HepG2 (cell line): ENCODE data around the gene CRTAC1. TPM values are rescaled to one million over a fixed set of nuclear protein-coding genes. Genes with fewer than 3 reads are reported as not detected.
A peak's percentile ranks its signal among the peaks of the same experiment; 100 is the strongest.

Experiments used
- ATAC-seq: fragments of 200-7000 bp; cut with Tn5 transposase; 3 replicates; pipeline ENCODE4 v1.9.1; 2020; ENCODE audit warnings: mild to moderate bottlenecking, moderate library complexity
- BruUV-seq: library from RNA; stranded (reverse); fragments of 400-500 nt; replicated peaks from 2 replicates; lab custom pipeline; 2021; lab: Mats Ljungman, UMichigan
- CTCF ChIA-PET: fragments of 300-600 bp; formaldehyde crosslinking; extraction: SDS; loops from one replicate; lab custom pipeline; 2021; ENCODE audit warnings: low total read pairs, inconsistent platforms, low intra/inter-chr PET ratio; lab: Yijun Ruan, JAX
- POLR2A ChIA-PET: fragments of 350-600 bp; sonication (Branson Sonifier 250); formaldehyde crosslinking; loops from one replicate; lab custom pipeline; 2020; ENCODE audit warnings: antibody characterized with exemption, inconsistent platforms; lab: Yijun Ruan, JAX
- DNase-seq: peaks from one replicate; pipeline ENCODE4 v3.0.0-alpha.2; 2015; ENCODE audit warnings: low spot score
- FAIRE-seq: peaks from 3 replicates; lab custom pipeline; 2011; peaks lifted over from hg19 to GRCh38; lab: Jason Lieb, UNC
- H2AFZ ChIP-seq: one replicate; pipeline ENCODE4 v1.6.1; 2011; ENCODE audit warnings: low read length, inconsistent platforms
- H3K27ac ChIP-seq: fragments of 300-600 bp; 3 replicates; pipeline ENCODE4 v1.8.0; 2011; ENCODE audit warnings: mixed run types, mild to moderate bottlenecking, mixed read lengths, low read length, inconsistent platforms; ENCODE audit not compliant: insufficient read depth; ENCODE audit errors: extremely low read length
- H3K27me3 ChIP-seq, 2 experiments: fragments of 200-600 bp in 1 of 2; 2 replicates in 1 of 2; 3 replicates in 1 of 2; pipeline versions ENCODE4 v1.6.0 to v1.8.0; 2011; ENCODE audit warnings: low read length in 2 of 2, mild to moderate bottlenecking in 2 of 2, moderate library complexity in 2 of 2, inconsistent platforms in 1 of 2; ENCODE audit not compliant: insufficient read depth in 2 of 2, control insufficient read depth in 1 of 2
- H3K36me3 ChIP-seq, 2 experiments: fragments of 200-600 bp in 1 of 2; replicated peaks in 1 of 2; 2 replicates in 1 of 2; 3 replicates in 1 of 2; pipeline versions ENCODE4 v1.5.1 to v1.8.0; 2011; ENCODE audit warnings: low read length in 2 of 2, inconsistent platforms in 1 of 2; ENCODE audit not compliant: insufficient read depth in 2 of 2, control insufficient read depth in 1 of 2
- H3K4me1 ChIP-seq: 2 replicates; pipeline ENCODE4 v1.5.1; 2012; ENCODE audit warnings: low read length, inconsistent platforms; ENCODE audit not compliant: insufficient read depth
- H3K4me2 ChIP-seq: 2 replicates; pipeline ENCODE4 v1.6.0; 2011; ENCODE audit warnings: low read depth, low read length, inconsistent platforms
- H3K4me3 ChIP-seq, 3 experiments: fragments of 200-600 bp in 1 of 3; sonication (generic), shearing (Covaris generic) in 1 of 3; replicated peaks in 1 of 3; 2 replicates each; pipeline ENCODE4 v1.5.1; 2011 to 2016; ENCODE audit warnings: low read length in 3 of 3, inconsistent platforms in 2 of 3, low read depth in 2 of 3, mild to moderate bottlenecking in 2 of 3, control low read depth in 1 of 3, mixed read lengths in 1 of 3; ENCODE audit not compliant: insufficient read depth in 1 of 3
- H3K79me2 ChIP-seq: one replicate; pipeline ENCODE4 v1.6.1; 2011; ENCODE audit warnings: low read length, inconsistent platforms; ENCODE audit not compliant: insufficient read depth
- H3K9ac ChIP-seq: 2 replicates; pipeline ENCODE4 v1.6.0; 2011; ENCODE audit warnings: mild to moderate bottlenecking, low read depth, low read length, inconsistent platforms; ENCODE audit not compliant: insufficient read depth
- H3K9me3 ChIP-seq: 2 replicates; pipeline ENCODE4 v1.5.1; 2012; ENCODE audit warnings: mild to moderate bottlenecking, low read length
- H4K20me1 ChIP-seq: 2 replicates; pipeline ENCODE4 v1.6.0; 2011; ENCODE audit warnings: inconsistent platforms, mild to moderate bottlenecking, low read length, moderate library complexity; ENCODE audit not compliant: insufficient read depth
- HDAC2 ChIP-seq: sonication (generic); formaldehyde crosslinking; IDR thresholded peaks from 2 replicates; pipeline ENCODE4 v1.4.0; 2020; ENCODE audit warnings: missing genetic modification reagents
- IKZF4 ChIP-seq: sonication (generic); formaldehyde crosslinking; IDR thresholded peaks from 2 replicates; pipeline ENCODE4 v1.5.1; 2020; ENCODE audit warnings: borderline replicate concordance, mild to moderate bottlenecking, low read depth, missing genetic modification reagents; ENCODE audit errors: not compliant biosample characterization
- KAT2B ChIP-seq: fragments of 150-350 bp; IDR thresholded peaks from 2 replicates; pipeline ENCODE4 v1.6.1; 2014; ENCODE audit warnings: low read depth, low read length, borderline replicate concordance
- MED13 ChIP-seq: sonication (generic); formaldehyde crosslinking; IDR thresholded peaks from 2 replicates; pipeline ENCODE4 v1.5.0; 2020; ENCODE audit warnings: missing genetic modification reagents
- MEF2D ChIP-seq: sonication (generic); formaldehyde crosslinking; IDR thresholded peaks from 2 replicates; pipeline ENCODE4 v1.5.1; 2020; ENCODE audit warnings: mild to moderate bottlenecking, missing genetic modification reagents
- MTA3 ChIP-seq: sonication (generic); formaldehyde crosslinking; IDR thresholded peaks from 2 replicates; pipeline ENCODE4 v1.4.0; 2020; ENCODE audit warnings: missing genetic modification reagents
- TEAD2 ChIP-seq: sonication (generic); formaldehyde crosslinking; IDR thresholded peaks from 2 replicates; pipeline ENCODE4 v1.9.0; 2021; ENCODE audit warnings: missing genetic modification reagents
- ZNF124 ChIP-seq: sonication (generic); formaldehyde crosslinking; IDR thresholded peaks from 2 replicates; pipeline ENCODE4 v1.4.0; 2020; ENCODE audit warnings: missing genetic modification reagents
- ZNF17 ChIP-seq: sonication (generic); formaldehyde crosslinking; IDR thresholded peaks from 2 replicates; pipeline ENCODE4 v1.5.0; 2020; ENCODE audit warnings: mild to moderate bottlenecking, missing genetic modification reagents
- ZNF224 ChIP-seq: sonication (generic); formaldehyde crosslinking; IDR thresholded peaks from 2 replicates; pipeline ENCODE4 v1.5.0; 2020; ENCODE audit warnings: mild to moderate bottlenecking, missing genetic modification reagents
- ZNF30 ChIP-seq: sonication (generic); formaldehyde crosslinking; IDR thresholded peaks from 2 replicates; pipeline ENCODE4 v1.5.0; 2020; ENCODE audit warnings: mild to moderate bottlenecking, missing genetic modification reagents
- ZNF484 ChIP-seq: sonication (generic); formaldehyde crosslinking; IDR thresholded peaks from 2 replicates; pipeline ENCODE4 v1.5.1; 2020; ENCODE audit warnings: mild to moderate bottlenecking, low read depth, missing genetic modification reagents, borderline replicate concordance
- ZNF496 ChIP-seq: sonication (generic); formaldehyde crosslinking; IDR thresholded peaks from 2 replicates; pipeline ENCODE4 v1.8.1; 2023; ENCODE audit warnings: mild to moderate bottlenecking, moderate library complexity, missing genetic modification reagents; ENCODE audit not compliant: insufficient replicate concordance
- ZNF570 ChIP-seq: sonication (generic); formaldehyde crosslinking; IDR thresholded peaks from 2 replicates; pipeline ENCODE4 v1.4.0; 2020; ENCODE audit warnings: mild to moderate bottlenecking, missing genetic modification reagents, borderline replicate concordance
- ZNF644 ChIP-seq: IDR thresholded peaks from 2 replicates; pipeline ENCODE4 v1.6.1; 2016; ENCODE audit warnings: low read depth
- ZNF777 ChIP-seq: sonication (generic); formaldehyde crosslinking; IDR thresholded peaks from 2 replicates; pipeline ENCODE4 v1.4.0; 2020; ENCODE audit warnings: missing genetic modification reagents
- ZNF780A ChIP-seq: sonication (generic); formaldehyde crosslinking; IDR thresholded peaks from 2 replicates; pipeline ENCODE4 v1.8.0; 2022; ENCODE audit warnings: mild to moderate bottlenecking, missing genetic modification reagents, moderate library complexity
- WGBS: methylation state at CpG from one replicate; pipeline ENCODE4 v1.1.6; 2017; ENCODE audit warnings: low lambda C conversion rate; 5-methylcytosine and 5-hydroxymethylcytosine counted together
- in situ Hi-C: cut with HindIII; loops from 2 replicates; pipeline ENCODE4 v1.10.0; 2017; ENCODE audit warnings: low pct_unique_long_range_greater_than_20kb; ENCODE audit not compliant: extremely low pct_ligation_motif_present
- intact Hi-C: fragments of 100-400 bp; cut with micrococcal nuclease; formaldehyde crosslinking; loops from one replicate; pipeline ENCODE4 v1.10.0; 2022; ENCODE audit not compliant: unreplicated experiment
- polyA plus RNA-seq, 8 experiments: library from polyadenylated mRNA; depleted of rRNA in 3 of 8; stranded (reverse) in 7 of 8; unstranded in 1 of 8; fragments of >200 nt; fragmentation: Illumina TruSeq in 4 of 8; extraction: Trizol in 4 of 8; gene quantifications; 2 replicates each; pipeline versions ENCODE4 v1.2.1 to v1.2.3, GENCODE V29; 2011 to 2016; ENCODE audit warnings: low read depth in 4 of 8, missing spikeins in 1 of 8, mixed read lengths in 1 of 8; ENCODE audit not compliant: insufficient read depth in 1 of 8
- total RNA-seq, 5 experiments: library from RNA; depleted of rRNA; stranded (reverse); fragments of >200 nt; fragmentation: Illumina TruSeq; extraction: Trizol; gene quantifications; 2 replicates each; pipeline ENCODE4 v1.2.3, GENCODE V29; 2016; ENCODE audit warnings: low read depth in 1 of 5
- TF ChIP-seq, protein P1 (sequence below): sonication (generic); formaldehyde crosslinking; IDR thresholded peaks from 2 replicates; pipeline ENCODE4 v1.5.0; 2020; ENCODE audit warnings: mild to moderate bottlenecking, missing genetic modification reagents, moderate library complexity
- TF ChIP-seq, protein P2 (sequence below): sonication (generic); formaldehyde crosslinking; IDR thresholded peaks from 2 replicates; pipeline ENCODE4 v1.4.0; 2020; ENCODE audit warnings: missing genetic modification reagents, mild to moderate bottlenecking, borderline replicate concordance
- TF ChIP-seq, protein P3 (sequence below): sonication (generic); formaldehyde crosslinking; IDR thresholded peaks from 2 replicates; pipeline ENCODE4 v1.8.0; 2023; ENCODE audit warnings: mild to moderate bottlenecking, missing genetic modification reagents

CRTAC1 gene
- total and polyA plus RNA-seq, 2 of the 13 experiments (the other 11 are each of a cell fraction or from before 2014, with no cell fraction given): not detected

DNA sequence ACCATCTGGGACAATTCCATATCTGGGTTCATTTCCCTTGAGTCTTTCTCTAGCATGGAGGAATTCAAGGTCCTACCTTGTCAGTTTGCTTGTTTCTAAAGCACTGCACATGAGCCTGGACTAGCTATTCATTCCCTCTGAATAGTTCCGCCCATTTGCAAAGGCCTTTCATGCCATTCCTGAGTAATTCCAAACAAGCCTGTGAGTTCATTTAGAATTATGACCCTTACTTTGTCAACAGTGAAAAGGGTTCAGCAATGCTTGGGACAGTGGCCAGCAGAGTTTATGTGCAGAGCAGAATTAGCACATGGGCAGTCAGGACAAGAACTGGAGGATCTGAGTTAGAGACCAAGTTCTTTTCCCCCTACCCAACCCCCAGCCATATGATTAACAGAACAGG lies 27.9 kb upstream of the CRTAC1 start (continued):
- TF ChIP-seq IKZF4: no peak
- no peak for TF ChIP-seq ZNF224 (CRISPR knock-in tag)
- TF ChIP-seq MTA3: no peak
- TF ChIP-seq ZNF780A (CRISPR knock-in tag): no peak
- no peak for TF ChIP-seq ZNF570 (CRISPR knock-in tag)
- TF ChIP-seq ZNF644 (CRISPR knock-in tag): no peak

DNA sequence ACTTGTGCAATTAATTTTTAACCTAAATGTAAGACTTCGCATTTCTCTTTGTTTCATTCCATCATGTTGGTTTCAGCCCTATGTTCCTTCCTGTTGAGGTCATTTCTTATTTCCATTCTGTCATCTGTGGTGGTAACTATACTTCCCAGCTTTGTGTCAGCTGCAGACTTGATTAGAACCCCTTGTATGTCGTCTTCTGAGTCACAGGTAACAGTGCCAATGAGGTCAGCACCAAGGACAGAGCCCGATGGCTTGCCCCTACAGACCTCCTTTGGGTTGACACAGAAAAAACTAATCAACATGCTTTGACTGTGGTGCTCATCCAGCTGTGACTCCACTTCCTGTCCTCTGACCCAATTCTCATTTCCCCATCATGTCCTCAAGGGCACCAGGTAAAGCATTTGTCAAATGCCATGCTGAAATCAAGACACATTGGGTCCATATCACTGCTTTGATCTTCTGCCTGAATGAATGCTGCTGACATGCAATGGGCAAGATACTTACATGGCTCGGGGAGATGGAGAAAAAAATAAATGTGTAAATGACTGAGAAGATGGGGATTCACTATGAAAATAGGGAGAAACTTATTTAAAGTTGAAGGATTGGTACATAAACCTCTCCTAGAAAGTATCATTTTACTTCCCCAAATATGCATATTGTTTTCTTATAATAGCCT lies 25.6 kb upstream of the CRTAC1 start:
- Histone ChIP-seq H3K79me2 (no peaks in the 10 kb centered on the region), H3K27me3 (no peaks in the 10 kb centered on the region), H4K20me1 (no peaks in the 10 kb centered on the region), H3K27ac (no peak overlapping the region), H3K9ac (no peak overlapping the region), H3K4me3 (no peak overlapping the region), H3K4me2 (no peak overlapping the region), H3K9me3 (no peaks in the 10 kb centered on the region), H3K4me1 (no peaks in the 10 kb centered on the region), H2AFZ (no peak overlapping the region), H3K36me3 (no peaks in the 10 kb centered on the region)
- in situ Hi-C loops: no loop called here
- no peak for DNase-seq
- intact Hi-C loops: no loop called here
- no peak for FAIRE-seq
- CTCF ChIA-PET: no interaction called here
- POLR2A ChIA-PET: no interaction called here
- WGBS: 10% methylated on average over 4 of the region's 4 CpGs
- no TSS peak for BruUV-seq
- no peak for ATAC-seq
- TF ChIP-seq HDAC2: 0 out of 2 replicates have a peak, but pooled peaks have one; percentile 18
- no peak for TF ChIP-seq TEAD2 (CRISPR knock-in tag)
- TF ChIP-seq ZNF496 (CRISPR knock-in tag): no peak
- no peak for TF ChIP-seq ZNF30 (CRISPR knock-in tag)
- TF ChIP-seq, protein P1, sequence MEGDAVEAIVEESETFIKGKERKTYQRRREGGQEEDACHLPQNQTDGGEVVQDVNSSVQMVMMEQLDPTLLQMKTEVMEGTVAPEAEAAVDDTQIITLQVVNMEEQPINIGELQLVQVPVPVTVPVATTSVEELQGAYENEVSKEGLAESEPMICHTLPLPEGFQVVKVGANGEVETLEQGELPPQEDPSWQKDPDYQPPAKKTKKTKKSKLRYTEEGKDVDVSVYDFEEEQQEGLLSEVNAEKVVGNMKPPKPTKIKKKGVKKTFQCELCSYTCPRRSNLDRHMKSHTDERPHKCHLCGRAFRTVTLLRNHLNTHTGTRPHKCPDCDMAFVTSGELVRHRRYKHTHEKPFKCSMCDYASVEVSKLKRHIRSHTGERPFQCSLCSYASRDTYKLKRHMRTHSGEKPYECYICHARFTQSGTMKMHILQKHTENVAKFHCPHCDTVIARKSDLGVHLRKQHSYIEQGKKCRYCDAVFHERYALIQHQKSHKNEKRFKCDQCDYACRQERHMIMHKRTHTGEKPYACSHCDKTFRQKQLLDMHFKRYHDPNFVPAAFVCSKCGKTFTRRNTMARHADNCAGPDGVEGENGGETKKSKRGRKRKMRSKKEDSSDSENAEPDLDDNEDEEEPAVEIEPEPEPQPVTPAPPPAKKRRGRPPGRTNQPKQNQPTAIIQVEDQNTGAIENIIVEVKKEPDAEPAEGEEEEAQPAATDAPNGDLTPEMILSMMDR (CRISPR knock-in tag): no peak
- no peak for TF ChIP-seq ZNF570 (CRISPR knock-in tag)
- no peak for TF ChIP-seq KAT2B
- TF ChIP-seq MEF2D: no peak
- TF ChIP-seq, protein P2, sequence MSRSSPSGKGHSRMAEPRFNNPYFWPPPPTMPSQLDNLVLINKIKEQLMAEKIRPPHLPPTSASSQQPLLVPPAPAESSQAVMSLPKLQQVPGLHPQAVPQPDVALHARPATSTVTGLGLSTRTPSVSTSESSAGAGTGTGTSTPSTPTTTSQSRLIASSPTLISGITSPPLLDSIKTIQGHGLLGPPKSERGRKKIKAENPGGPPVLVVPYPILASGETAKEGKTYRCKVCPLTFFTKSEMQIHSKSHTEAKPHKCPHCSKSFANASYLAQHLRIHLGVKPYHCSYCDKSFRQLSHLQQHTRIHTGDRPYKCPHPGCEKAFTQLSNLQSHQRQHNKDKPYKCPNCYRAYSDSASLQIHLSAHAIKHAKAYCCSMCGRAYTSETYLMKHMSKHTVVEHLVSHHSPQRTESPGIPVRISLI: no peak
- no peak for TF ChIP-seq ZNF124
- no peak for TF ChIP-seq ZNF484 (CRISPR knock-in tag)
- TF ChIP-seq MED13 (CRISPR knock-in tag): no peak
- TF ChIP-seq, protein P3, sequence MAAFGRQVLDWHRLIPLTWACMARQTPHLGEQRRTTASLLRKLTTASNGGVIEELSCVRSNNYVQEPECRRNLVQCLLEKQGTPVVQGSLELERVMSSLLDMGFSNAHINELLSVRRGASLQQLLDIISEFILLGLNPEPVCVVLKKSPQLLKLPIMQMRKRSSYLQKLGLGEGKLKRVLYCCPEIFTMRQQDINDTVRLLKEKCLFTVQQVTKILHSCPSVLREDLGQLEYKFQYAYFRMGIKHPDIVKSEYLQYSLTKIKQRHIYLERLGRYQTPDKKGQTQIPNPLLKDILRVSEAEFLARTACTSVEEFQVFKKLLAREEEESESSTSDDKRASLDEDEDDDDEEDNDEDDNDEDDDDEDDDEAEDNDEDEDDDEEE: no peak
- TF ChIP-seq ZNF17 (CRISPR knock-in tag): no peak
- TF ChIP-seq ZNF777 (CRISPR knock-in tag): no peak
